DMS 273 (cell line): ENCODE data around the gene ARID1B.

ENCODE experiments used
- DNase-seq: peaks from one replicate; lab custom pipeline; 2025; ENCODE audit not compliant: unreplicated experiment; lab: John Stamatoyannopoulos, UW

Gene ARID1B

GRCh38 chr6:157259443-157259842, 482.3 kb downstream of the ARID1B start:
- no peak for DNase-seq
